Keratinocyte (primary cell): ENCODE results near the gene SNCB.

Experiments used
- EZH2 ChIP-seq: IDR thresholded peaks from one replicate; pipeline ENCODE4 v1.6.1; 2012; ENCODE audit warnings: inconsistent platforms, mild to moderate bottlenecking, low read length, moderate library complexity
- TF ChIP-seq, protein P1 (sequence below), 3 experiments: IDR thresholded peaks in 1 of 3; conservative IDR thresholded peaks in 1 of 3; optimal IDR thresholded peaks in 1 of 3; 2 replicates in 2 of 3; 3 replicates in 1 of 3; pipeline versions ENCODE3 to v1.5.1; 2011; ENCODE audit warnings: low read length in 3 of 3, mild to moderate bottlenecking in 3 of 3, moderate library complexity in 2 of 3, control low read depth in 1 of 3, inconsistent platforms in 1 of 3; ENCODE audit not compliant: insufficient read depth in 2 of 3; ENCODE audit errors: extremely low read depth in 1 of 3

DNA sequence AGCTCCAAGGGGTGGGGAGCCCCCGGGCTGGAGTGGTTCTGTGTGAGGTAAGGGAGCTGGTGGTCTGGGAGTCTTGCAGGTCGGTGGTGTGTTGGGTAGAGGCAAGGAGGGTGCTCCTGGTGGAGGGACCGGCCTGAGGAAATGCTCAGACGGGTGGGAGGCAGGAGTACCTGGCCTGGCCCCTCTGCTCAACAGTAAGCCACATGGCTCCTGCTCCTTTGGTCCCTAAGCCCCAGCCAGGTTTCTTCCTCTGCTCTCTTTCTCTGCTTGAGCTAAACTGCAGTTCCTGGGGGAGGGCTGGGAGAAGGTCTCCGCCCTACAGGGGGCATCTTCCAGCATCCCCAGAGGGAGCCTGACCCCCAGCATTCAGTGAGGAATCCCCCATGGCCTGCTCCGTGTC is 34.1 kb upstream of the SNCB start:
- TF ChIP-seq, protein P1, sequence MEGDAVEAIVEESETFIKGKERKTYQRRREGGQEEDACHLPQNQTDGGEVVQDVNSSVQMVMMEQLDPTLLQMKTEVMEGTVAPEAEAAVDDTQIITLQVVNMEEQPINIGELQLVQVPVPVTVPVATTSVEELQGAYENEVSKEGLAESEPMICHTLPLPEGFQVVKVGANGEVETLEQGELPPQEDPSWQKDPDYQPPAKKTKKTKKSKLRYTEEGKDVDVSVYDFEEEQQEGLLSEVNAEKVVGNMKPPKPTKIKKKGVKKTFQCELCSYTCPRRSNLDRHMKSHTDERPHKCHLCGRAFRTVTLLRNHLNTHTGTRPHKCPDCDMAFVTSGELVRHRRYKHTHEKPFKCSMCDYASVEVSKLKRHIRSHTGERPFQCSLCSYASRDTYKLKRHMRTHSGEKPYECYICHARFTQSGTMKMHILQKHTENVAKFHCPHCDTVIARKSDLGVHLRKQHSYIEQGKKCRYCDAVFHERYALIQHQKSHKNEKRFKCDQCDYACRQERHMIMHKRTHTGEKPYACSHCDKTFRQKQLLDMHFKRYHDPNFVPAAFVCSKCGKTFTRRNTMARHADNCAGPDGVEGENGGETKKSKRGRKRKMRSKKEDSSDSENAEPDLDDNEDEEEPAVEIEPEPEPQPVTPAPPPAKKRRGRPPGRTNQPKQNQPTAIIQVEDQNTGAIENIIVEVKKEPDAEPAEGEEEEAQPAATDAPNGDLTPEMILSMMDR (optimal IDR thresholded peaks at IDR 0.05 in 1 of 3, IDR thresholded peaks at IDR 0.05 in 1 of 3, conservative IDR thresholded peaks at IDR 0.05 in 1 of 3; ENCODE audit: extremely low read depth in 1 of 3, insufficient read depth in 2 of 3, low read length in 3 of 3) = no peak
- TF ChIP-seq EZH2 = no peak
